ENCODE results near the gene EFHD1.

- TF ChIP-seq, protein P1, sequence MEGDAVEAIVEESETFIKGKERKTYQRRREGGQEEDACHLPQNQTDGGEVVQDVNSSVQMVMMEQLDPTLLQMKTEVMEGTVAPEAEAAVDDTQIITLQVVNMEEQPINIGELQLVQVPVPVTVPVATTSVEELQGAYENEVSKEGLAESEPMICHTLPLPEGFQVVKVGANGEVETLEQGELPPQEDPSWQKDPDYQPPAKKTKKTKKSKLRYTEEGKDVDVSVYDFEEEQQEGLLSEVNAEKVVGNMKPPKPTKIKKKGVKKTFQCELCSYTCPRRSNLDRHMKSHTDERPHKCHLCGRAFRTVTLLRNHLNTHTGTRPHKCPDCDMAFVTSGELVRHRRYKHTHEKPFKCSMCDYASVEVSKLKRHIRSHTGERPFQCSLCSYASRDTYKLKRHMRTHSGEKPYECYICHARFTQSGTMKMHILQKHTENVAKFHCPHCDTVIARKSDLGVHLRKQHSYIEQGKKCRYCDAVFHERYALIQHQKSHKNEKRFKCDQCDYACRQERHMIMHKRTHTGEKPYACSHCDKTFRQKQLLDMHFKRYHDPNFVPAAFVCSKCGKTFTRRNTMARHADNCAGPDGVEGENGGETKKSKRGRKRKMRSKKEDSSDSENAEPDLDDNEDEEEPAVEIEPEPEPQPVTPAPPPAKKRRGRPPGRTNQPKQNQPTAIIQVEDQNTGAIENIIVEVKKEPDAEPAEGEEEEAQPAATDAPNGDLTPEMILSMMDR (conservative IDR thresholded peaks at IDR 0.05): no peak
- TF ChIP-seq ZFX (IDR thresholded peaks at IDR 0.05): no peak
These were observed 4.6 kb downstream of the EFHD1 start for GRCh38 chr2:232637866-232638583.

Measured in C4-2B (cell line).